Tibial artery (tissue), 4 donors: Measurements from ENCODE around the gene SEMA4C.
"Not testable (repeated sequence)": the region's sequence is repeated elsewhere in the genome, so short reads cannot be mapped to it uniquely, and the experiment has no call there.

Experiments used
- DNase-seq, 2 donors: peaks; one replicate each; pipeline ENCODE4 v3.0.0-alpha.2; 2019
- H3K27ac ChIP-seq, 2 donors: fragments of 200-600 bp; sonication (generic) in 1 of 2; 1 replicate in 1 of 2; 2 replicates in 1 of 2; pipeline ENCODE4 v1.5.1; 2018 to 2019; ENCODE audit warnings: mild to moderate bottlenecking in 1 of 2
- H3K27me3 ChIP-seq, 2 donors: fragments of 200-600 bp; sonication (generic) in 1 of 2; one replicate each; pipeline versions ENCODE4 v1.5.1 to v1.6.0; 2016 to 2019
- H3K36me3 ChIP-seq, 3 donors: fragments of 200-600 bp; sonication (generic) in 2 of 3; one replicate each; pipeline ENCODE4 v1.5.1; 2016 to 2019; ENCODE audit warnings: mild to moderate bottlenecking in 2 of 3
- H3K4me1 ChIP-seq, 4 donors: fragments of 200-600 bp; sonication (generic) in 2 of 4; 1 replicate in 3 of 4; 2 replicates in 1 of 4; pipeline ENCODE4 v1.5.1; 2016 to 2019
- H3K4me3 ChIP-seq, 2 donors: fragments of 200-600 bp; sonication (generic) in 1 of 2; 1 replicate in 1 of 2; 2 replicates in 1 of 2; pipeline ENCODE4 v1.5.1; 2018 to 2019; ENCODE audit warnings: mild to moderate bottlenecking in 2 of 2
- H3K9me3 ChIP-seq, 3 donors: fragments of 200-600 bp; sonication (generic) in 1 of 3; one replicate each; pipeline ENCODE4 v1.5.1; 2016 to 2019
- CTCF ChIP-seq, 2 experiments: fragments of 200-600 bp in 1 of 2; fragments of 450-650 bp in 1 of 2; IDR thresholded peaks; one replicate each; pipeline ENCODE4 v1.5.1; 2017 to 2019; ENCODE audit warnings: antibody characterized with exemption in 2 of 2, mild to moderate bottlenecking in 1 of 2, moderate library complexity in 1 of 2
- intact Hi-C: fragments of 100-400 bp; cut with DNase I; formaldehyde crosslinking; loops from one replicate; pipeline ENCODE4 v1.15.0; 2023; ENCODE audit warnings: low total_unique reads

SEMA4C gene

GRCh38 chr2:96890726-96891385 lies 21.0 kb upstream of the SEMA4C start:
- no peak for TF ChIP-seq CTCF (IDR thresholded peaks at IDR 0.05)
- Histone ChIP-seq H3K9me3 (no peaks in the 10 kb centered on the region), H3K27ac (peak overlapping the region; percentile 63 to 72), H3K27me3 (no peaks in the 10 kb centered on the region), H3K36me3 (no peaks in the 10 kb centered on the region), H3K4me3 (no peak overlapping the region), H3K4me1 (peaks cover 4 to 80% (median 57%) of the 10 kb centered on the region in 4 donors)
- no peak for DNase-seq
- intact Hi-C loops, result no loop called here

DNA sequence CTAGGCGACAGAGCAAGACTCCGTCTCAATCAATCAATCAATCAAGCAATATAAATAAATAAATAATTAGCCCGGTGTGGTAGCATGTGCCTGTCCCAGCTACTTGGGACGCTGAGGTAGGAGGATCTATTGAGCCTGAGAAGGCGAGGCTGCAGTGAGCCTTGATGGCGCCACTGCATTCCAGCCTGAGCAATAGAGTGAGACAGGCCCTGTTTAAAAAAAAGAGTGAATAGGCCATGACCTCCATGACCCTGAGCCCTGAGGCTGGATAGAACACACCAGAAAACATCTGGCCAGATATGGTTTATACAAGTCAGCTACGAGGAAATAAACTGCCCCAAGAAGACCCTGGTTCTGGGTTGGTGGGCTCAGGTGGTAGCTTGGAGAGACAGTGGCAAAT lies 20.4 kb upstream of the SEMA4C start:
- Histone ChIP-seq H3K36me3 (no peaks in the 10 kb centered on the region), H3K9me3 (no peaks in the 10 kb centered on the region), H3K27ac (peak overlapping the region; percentile 63 to 72), H3K4me3 (no peak overlapping the region), H3K27me3 (no peaks in the 10 kb centered on the region), H3K4me1 (peaks cover 4 to 74% (median 55%) of the 10 kb centered on the region in 4 donors)
- DNase-seq, result no peak
- TF ChIP-seq CTCF (IDR thresholded peaks at IDR 0.05), result no peak
- intact Hi-C loops, result no loop called here

DNA sequence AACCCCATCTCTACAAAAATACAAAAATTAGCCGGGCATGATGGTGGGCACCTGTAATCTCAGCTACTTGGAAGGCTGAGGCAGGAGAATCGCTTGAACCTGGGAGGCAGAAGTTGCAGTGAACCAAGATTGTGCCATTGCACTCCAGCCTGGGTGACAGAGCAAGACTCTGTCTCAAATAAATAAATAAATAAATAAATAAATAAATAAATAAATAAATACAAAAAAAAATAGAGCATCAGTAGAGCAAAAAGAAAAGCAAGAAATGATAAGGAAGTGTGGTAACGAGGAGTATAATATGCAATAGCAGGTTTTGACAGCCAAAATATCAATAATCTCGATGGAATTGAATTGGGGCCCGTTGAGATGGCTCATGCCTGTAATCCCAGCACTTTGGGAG lies 19.6 kb upstream of the SEMA4C start:
- Histone ChIP-seq H3K27ac (peak overlapping the region; percentile 72 to 79), H3K4me1 (peaks cover 4 to 69% (median 52%) of the 10 kb centered on the region in 4 donors)
- H3K27me3 ChIP-seq, DNase-seq, H3K9me3 ChIP-seq, H3K36me3 ChIP-seq, H3K4me3 ChIP-seq: not testable (repeated sequence)
- intact Hi-C loops, result loop anchor here (2.0 kb wide), 1 partner anchor 17 kb away; no protein-coding TSS in a partner anchor

DNA sequence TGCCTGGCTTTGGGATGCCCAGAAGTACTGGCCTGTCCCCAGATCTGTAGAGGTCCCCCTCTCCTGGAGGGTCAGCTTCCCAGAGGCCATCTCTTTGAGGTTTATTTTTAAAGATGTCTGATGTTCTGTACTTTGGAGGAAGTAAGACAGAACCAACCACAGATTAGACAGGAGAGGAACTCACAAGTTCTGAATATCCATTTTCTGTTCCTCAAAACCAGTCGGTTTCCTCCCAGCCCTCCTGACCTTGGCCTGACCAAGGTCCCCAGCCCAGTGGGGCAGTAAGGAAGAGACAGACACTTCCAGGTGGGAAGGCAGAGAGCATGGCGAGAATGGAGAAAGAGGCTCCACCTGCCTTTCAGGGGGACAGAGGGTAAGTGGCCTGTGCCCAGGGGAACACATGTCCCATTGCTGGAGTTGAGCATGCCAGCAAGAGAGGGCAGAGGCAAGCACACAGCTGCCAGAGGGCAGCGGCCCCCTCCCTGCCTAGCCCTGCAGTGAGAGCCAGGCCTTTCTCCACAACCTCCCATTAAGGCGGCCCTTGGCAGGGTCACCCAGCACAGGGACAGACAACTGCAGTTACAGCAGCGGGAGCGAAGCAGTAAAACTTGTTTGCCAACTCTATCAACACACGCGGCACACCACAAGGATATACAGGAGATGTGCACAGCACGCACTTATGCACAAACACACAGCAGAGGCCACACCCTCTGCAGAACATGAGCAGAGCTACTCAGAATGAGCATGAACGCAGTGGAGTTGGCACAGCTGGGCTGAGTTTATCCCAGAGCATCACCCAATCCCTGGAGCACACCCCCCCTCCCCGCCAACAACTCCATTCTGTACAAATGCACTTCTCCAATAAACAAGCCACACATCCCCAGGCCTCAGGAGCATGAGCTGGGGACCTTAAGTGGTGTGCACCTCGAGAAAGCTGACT lies 18.5 kb upstream of the SEMA4C start:
- Histone ChIP-seq H3K4me1 (peaks cover 4 to 64% (median 52%) of the 10 kb centered on the region in 4 donors), H3K27ac (peak overlapping the region; percentile 72 to 79), H3K36me3 (no peaks in the 10 kb centered on the region), H3K9me3 (no peaks in the 10 kb centered on the region), H3K4me3 (peak overlapping the region in 1 of 2 donors; percentile 13), H3K27me3 (no peaks in the 10 kb centered on the region)
- intact Hi-C loops, result loop anchor here (2.0 kb wide), 1 partner anchor 18 kb away; no protein-coding TSS in a partner anchor
- no peak for TF ChIP-seq CTCF (IDR thresholded peaks at IDR 0.05)
- peak; percentile 58 to 83 for DNase-seq

GRCh38 chr2:96887493-96888012 lies 17.7 kb upstream of the SEMA4C start:
- peak overlapping the region; percentile 72 to 79 for H3K27ac ChIP-seq
- intact Hi-C loops, result loop anchor here (2.0 kb wide), 1 partner anchor 19 kb away; no protein-coding TSS in a partner anchor
- H3K4me1 ChIP-seq, result peaks cover 4 to 57% (median 50%) of the 10 kb centered on the region in 4 donors
- TF ChIP-seq CTCF (IDR thresholded peaks at IDR 0.05), result no peak
- no peaks in the 10 kb centered on the region for H3K36me3 ChIP-seq
- peak in 1 of 2 donors; percentile 63 for DNase-seq
- no peaks in the 10 kb centered on the region for H3K27me3 ChIP-seq
- no peaks in the 10 kb centered on the region for H3K9me3 ChIP-seq
- H3K4me3 ChIP-seq, result peak overlapping the region; percentile 13 to 17
